HG02943 (cell line): ENCODE measurements around the gene EHD1.
"Not testable (repeated sequence)": the region's sequence is repeated elsewhere in the genome, so short reads cannot be mapped to it uniquely, and the experiment has no call there.

ENCODE experiments used
- ATAC-seq: cut with Tn5 transposase; IDR thresholded peaks from one replicate; pipeline ENCODE4 v1.9.1; 2021; ENCODE audit warnings: mild to moderate bottlenecking, low read depth, moderate library complexity; ENCODE audit not compliant: unreplicated experiment

EHD1 gene

DNA sequence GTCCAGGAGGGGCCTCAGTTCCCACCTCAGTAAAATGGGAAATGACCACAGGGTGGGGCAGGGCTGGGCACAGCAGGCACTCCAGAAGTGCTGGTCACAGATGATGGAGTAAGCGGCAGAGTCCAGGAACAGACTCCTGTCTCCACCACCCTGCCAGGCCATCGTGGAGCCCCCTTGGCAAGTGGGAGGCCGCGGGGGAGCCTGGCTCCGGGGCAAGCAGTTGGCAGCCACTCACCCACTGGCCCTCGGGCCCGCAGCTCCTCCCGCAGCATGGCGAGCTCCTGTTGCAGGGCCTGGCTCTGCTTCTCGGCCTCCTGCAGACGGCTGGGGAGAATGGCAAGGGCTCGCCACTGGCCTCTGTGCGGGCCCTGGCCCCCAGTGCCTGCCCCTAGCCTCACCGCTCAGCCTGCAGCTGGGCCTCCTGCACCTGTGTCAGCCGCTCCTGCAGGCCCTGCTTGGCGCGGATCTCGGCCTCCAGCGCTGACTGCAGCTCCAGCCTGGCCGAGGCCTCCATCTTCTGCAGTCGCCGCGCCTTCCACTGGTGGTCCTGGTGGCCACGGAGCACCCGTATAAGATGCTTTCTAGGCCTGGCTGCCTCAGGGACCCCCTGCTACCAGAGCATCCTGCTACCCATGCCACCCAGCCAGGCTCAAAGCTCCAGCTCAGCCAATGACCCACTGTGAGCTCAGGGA, 44.2 kb downstream of the EHD1 start:
- ATAC-seq: no peak

GRCh38 chr11:64833509-64833908, 44.9 kb downstream of the EHD1 start:
- no peak for ATAC-seq

DNA sequence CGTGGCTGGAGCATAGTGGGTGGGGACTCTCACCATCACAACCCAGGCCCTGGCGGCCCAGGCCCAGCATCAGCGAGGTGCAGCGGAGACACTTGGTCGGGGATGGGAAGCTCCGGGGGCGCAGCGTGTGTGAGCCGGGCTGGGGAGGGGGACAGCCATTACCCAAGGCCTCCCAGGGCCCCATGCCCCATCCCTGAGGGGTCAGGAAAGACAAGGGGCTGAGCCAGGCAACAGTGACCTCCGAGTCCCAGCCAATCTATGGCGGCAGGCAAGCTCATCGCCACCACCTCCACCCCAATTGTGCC, 45.3 kb downstream of the EHD1 start:
- ATAC-seq: no peak

GRCh38 chr11:64832467-64833197, 45.8 kb downstream of the EHD1 start:
- ATAC-seq: no peak

DNA sequence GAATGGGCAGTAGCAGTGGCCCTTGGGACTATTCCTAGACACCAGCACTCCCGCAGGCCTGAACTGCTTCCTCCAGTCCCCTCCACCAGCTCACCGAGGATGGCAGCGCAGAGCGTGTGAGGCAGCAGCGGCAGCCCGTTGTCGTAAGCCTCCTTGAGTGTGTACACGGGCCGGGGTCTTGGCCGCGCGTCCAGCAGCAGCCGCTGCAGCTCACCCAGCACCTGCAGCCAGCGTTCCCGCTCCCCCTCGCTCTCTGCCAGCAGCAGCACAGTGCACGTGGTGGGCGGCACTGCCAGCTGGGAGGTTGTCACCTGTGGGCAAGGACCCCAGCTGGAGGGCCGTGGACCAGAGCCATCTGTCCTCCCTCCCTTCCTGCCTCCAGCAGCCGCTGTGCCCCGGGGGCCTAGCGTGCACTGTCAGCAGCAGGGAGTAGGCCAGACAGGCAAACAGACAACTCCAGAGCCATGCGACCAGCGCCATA, 47.0 kb downstream of the EHD1 start:
- ATAC-seq: no peak

- no peak for ATAC-seq
Measured at GRCh38 chr11:64829536-64830251, 48.7 kb downstream of the EHD1 start.

DNA sequence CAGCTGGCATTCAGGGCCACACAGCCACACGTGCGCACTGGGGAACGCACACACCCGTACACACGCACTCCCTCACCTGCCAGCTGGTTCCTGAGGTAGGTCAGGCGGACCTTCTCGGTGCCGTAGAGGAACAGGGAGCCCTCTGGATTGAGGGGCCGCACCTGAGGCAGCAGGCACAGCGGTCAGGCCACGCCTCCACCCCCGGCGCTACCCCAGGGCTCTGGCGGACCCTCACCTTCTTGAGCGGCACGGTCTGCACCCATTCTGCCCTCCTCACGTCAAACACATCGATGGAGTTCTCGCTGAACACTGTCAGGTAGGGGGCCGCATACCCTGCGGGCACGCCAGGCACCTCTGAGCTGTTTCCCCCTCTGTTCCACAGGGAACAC, 51.0 kb downstream of the EHD1 start:
- ATAC-seq: no peak

GRCh38 chr11:64826578-64827450, 51.6 kb downstream of the EHD1 start:
- ATAC-seq: no peak

DNA sequence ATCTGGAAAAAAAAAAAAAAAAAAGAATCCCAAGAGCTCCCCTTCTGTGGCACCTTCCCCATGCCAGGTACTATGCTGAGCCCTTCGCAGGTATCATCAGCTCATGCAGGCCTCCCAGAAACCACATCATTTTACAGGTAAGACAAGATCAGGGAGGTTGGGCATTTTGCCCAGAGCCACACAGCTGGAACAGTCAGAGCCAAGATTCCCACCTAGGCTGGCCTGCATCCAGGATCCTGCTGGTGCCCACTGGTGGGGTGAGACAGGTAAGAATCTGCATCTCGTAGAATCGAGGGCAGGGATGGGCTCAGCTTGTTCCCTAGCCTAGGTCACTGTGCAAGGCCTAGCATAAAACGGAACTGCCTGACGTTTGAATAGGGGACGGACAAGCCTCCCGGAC, 52.4 kb downstream of the EHD1 start:
- no peak for ATAC-seq

DNA sequence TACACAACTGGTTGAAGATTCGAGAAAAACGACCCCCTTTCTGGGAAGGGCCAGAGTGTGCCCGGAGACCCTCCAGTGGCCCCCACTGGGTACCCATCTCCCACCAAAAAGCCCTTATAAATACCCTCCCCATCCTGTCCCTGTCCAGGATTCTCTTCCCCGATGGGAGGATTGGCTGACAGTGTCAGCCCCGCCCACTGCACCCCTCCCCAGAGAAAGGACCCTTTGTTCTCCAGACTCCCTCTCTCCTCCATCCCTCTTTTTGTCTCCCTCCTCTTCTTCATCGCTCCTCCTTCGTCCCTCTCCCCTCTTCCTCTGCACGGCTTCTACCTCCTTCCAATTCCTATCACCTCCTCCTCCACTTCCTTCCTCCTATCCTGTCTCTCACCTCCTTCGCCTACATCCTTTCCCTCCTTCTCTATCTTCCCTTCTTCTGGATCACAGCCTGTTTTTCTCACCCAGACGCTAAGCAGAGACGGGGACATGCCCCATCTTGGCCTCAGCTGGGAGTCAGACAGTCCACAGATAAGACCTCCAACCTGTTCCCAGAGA, 54.8 kb downstream of the EHD1 start:
- ATAC-seq: no peak

DNA sequence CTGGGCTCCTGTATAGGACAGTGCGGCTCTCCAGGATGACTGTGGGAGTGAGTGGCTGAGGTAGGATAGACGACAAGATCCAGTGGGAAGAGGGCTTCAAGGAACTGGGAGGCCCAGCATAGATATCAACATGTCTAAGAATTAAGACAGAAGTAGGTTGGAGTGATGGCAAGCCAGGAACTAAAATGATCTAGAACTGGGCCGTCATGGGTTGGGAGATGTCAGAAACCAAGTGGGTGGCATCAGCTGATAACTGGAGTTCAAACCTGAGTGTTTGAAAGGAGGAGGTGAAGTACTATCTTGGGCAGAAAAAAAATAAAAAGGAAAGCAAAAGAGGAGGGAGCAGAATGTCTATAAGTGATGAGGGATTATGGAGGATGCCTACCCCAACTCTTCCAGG, 60.9 kb downstream of the EHD1 start:
- no peak for ATAC-seq

DNA sequence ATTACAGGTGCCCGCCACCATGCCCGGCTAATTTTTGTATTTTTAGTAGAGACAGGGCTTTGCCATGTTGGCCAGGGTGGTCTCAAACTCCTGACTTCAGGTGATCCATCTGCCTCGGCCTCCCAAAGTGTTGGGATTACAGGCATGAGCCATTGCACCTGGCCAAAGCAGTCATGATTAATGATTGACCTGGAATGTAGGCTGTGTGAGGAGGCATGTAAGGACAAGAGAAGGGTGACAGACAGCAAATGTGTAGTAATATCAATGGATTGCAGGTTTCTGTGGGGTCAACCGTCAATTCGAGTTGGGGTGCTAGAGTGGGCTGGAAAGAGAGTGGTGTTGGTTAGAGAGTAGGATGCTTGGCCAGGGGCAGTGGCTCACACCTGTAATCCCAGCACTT, 63.0 kb downstream of the EHD1 start:
- not testable (repeated sequence) for ATAC-seq

- ATAC-seq: peak; percentile 52
Measured at GRCh38 chr11:64814712-64815187, 63.7 kb downstream of the EHD1 start.

GRCh38 chr11:64813826-64814225, 64.6 kb downstream of the EHD1 start:
- no peak for ATAC-seq

DNA sequence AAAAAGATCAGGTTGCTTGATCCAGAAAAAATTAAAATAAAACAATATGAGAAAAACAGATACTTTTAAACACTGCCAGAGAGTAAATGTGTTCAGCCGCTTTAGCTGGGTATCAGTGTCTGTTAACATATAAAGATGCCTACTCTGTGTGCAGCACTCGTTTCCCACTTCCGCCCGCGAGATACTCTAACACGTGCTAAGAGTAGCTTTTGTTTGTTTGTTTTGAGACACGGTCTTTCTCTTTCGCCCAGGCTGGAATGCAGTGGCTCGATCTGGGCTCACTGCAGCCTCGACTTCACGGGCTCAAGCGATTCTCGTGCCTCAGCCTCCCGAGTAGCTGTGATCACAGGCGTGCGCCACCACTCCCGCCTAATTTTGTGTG, 67.5 kb downstream of the EHD1 start:
- no peak for ATAC-seq

- ATAC-seq: peak; percentile 59
Measured at GRCh38 chr11:64810271-64810890, 68.0 kb downstream of the EHD1 start, which contains the start of gene MEN1. MEN1 (minus strand) TSS chr11:64810551; CDS start chr11:64810109, 442 bp downstream.

DNA sequence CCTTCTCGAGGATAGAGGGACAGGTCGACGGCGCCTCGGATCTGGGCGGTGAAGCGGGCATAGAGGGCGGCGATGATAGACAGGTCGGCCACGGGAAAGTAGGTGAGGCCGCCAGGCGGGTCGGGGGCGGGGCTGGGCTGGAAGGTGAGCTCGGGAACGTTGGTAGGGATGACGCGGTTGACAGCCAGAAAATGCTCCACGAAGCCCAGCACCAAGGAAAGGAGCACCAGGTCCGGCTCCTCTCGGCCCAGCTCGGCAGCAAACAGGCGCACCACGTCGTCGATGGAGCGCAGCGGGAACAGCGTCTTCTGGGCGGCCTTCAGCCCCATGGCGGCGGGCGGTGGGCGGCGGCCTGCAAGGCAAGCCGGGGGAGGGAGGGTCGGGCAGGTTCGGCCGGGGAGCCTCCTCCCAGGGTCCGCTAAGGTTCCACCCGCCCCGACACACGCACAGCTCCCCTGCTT, 68.6 kb downstream of the EHD1 start:
- ATAC-seq: no peak

DNA sequence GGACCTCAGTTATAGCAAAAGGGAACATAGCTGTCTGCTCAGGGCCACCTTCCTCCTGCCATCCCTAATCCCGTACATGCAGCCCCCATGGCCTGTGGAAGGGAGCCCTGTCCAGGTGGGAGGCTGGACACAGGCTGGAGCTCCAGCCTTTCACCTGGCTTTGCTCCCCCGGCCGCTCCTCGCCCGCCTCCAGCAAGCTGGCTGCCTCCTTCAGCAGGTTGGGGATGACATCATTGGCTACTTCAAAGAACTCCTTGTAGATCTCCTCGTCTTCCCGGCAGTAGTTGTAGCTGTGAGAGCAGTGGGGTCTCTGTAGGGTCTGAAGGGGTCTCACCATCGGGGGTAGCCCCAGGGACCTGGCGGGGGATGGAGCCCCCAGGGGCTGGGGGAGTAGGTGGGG, 72.9 kb downstream of the EHD1 start:
- no peak for ATAC-seq

GRCh38 chr11:64804346-64805210, 73.8 kb downstream of the EHD1 start:
- no peak for ATAC-seq
